K562 (cell line): ENCODE measurements around the gene U2AF1L4. TPM values are rescaled to one million over a fixed set of nuclear protein-coding genes. Genes with fewer than 3 reads are reported as not detected.
A peak's percentile ranks its signal among the peaks of the same experiment; 100 is the strongest.

ENCODE experiments used
- FOXK2 ChIP-seq, 2 experiments: fragments of 450-650 bp; IDR thresholded peaks in 1 of 2; conservative IDR thresholded peaks in 1 of 2; 2 replicates each; pipeline ENCODE4 v1.6.1; 2016; ENCODE audit warnings: low read depth in 2 of 2, mild to moderate bottlenecking in 1 of 2
- HCFC1 ChIP-seq: IDR thresholded peaks from 2 replicates; pipeline ENCODE4 v1.6.1; 2012; ENCODE audit warnings: low read depth, low read length, improper control_type of control experiment
- IRF2 ChIP-seq: sonication (generic); formaldehyde crosslinking; IDR thresholded peaks from 2 replicates; pipeline ENCODE4 v1.8.1; 2022; ENCODE audit warnings: mild to moderate bottlenecking, missing genetic modification reagents
- KLF6 ChIP-seq: fragments of 250-450 bp; sonication (Bioruptor Pico); IDR thresholded peaks from 2 replicates; pipeline ENCODE4 v1.4.0; 2020; ENCODE audit warnings: mild to moderate bottlenecking, moderate library complexity, borderline replicate concordance
- NFIC ChIP-seq: fragments of 450-650 bp; IDR thresholded peaks from 2 replicates; pipeline ENCODE4 v1.6.1; 2017; ENCODE audit warnings: mild to moderate bottlenecking, inconsistent platforms
- NFYB ChIP-seq: IDR thresholded peaks from 2 replicates; pipeline ENCODE4 v1.6.1; 2011; ENCODE audit warnings: mild to moderate bottlenecking, moderate library complexity; ENCODE audit not compliant: insufficient read length; ENCODE audit errors: extremely low read depth
- NR2C2 ChIP-seq, 2 experiments: fragments of 200-800 bp in 1 of 2; sonication (Bioruptor generic) in 1 of 2; sonication (generic) in 1 of 2; formaldehyde crosslinking in 1 of 2; IDR thresholded peaks; 2 replicates each; pipeline versions ENCODE4 v1.6.1 to v1.8.0; 2016 to 2022; ENCODE audit warnings: mild to moderate bottlenecking in 1 of 2, missing compliant biosample characterization in 1 of 2, missing genetic modification characterization in 1 of 2, missing genetic modification reagents in 1 of 2
- RNF2 ChIP-seq: sonication (generic); IDR thresholded peaks from 2 replicates; pipeline ENCODE4 v1.6.1; 2016
- SP2 ChIP-seq: IDR thresholded peaks from 2 replicates; pipeline ENCODE4 v1.6.1; 2011; ENCODE audit warnings: mild to moderate bottlenecking, low read depth, low read length, moderate library complexity; ENCODE audit not compliant: poor library complexity, severe bottlenecking; ENCODE audit errors: extremely low read depth
- TBP ChIP-seq: optimal IDR thresholded peaks from 2 replicates; pipeline ENCODE3; 2011; ENCODE audit warnings: low read depth, low read length, improper control_type of control experiment
- ZFX ChIP-seq: sonication (generic); formaldehyde crosslinking; IDR thresholded peaks from 2 replicates; pipeline ENCODE4 v1.8.0; 2022; ENCODE audit warnings: mild to moderate bottlenecking, missing genetic modification reagents, moderate library complexity
- polyA plus RNA-seq, 8 experiments: library from polyadenylated mRNA; depleted of rRNA in 4 of 8; stranded (reverse) in 5 of 8; unstranded in 3 of 8; fragments of >200 nt; fragmentation: Nextera tagmentation in 2 of 8; fragmentation: Illumina TruSeq in 1 of 8; extraction: Ambion mirVana in 2 of 8; extraction: Trizol in 1 of 8; gene quantifications; 2 replicates each; pipeline versions ENCODE4 v1.2.1 to v1.2.3, GENCODE V29; 2011 to 2014; ENCODE audit warnings: inconsistent platforms in 1 of 8, missing spikeins in 1 of 8
- total RNA-seq, 7 experiments: library from RNA; depleted of rRNA in 6 of 7; stranded (reverse); fragments of >200 nt in 6 of 7; fragmentation: Illumina TruSeq in 2 of 7; extraction: Trizol in 2 of 7; gene quantifications; 2 replicates each; pipeline versions ENCODE4 v1.2.1 to v1.2.3, GENCODE V29; 2011 to 2021; ENCODE audit warnings: low replicate concordance in 1 of 7
- TF ChIP-seq, protein P1 (sequence below), 2 experiments: IDR thresholded peaks in 1 of 2; conservative IDR thresholded peaks in 1 of 2; 2 replicates each; pipeline ENCODE4 v1.6.1; 2016; ENCODE audit warnings: low read depth in 2 of 2, mild to moderate bottlenecking in 1 of 2, missing compliant biosample characterization in 1 of 2, missing genetic modification characterization in 1 of 2, moderate library complexity in 1 of 2
- TF ChIP-seq, protein P2 (sequence below): fragments of 250-450 bp; sonication (Bioruptor Pico); IDR thresholded peaks from 2 replicates; pipeline ENCODE4 v1.5.0; 2021
- TF ChIP-seq, protein P3 (sequence below): fragments of 250-450 bp; sonication (Bioruptor Pico); IDR thresholded peaks from 2 replicates; pipeline ENCODE4 v1.8.0; 2022; ENCODE audit warnings: moderate library complexity, mild to moderate bottlenecking, inconsistent platforms
- TF ChIP-seq, protein P4 (sequence below): fragments of 450-650 bp; formaldehyde crosslinking; IDR thresholded peaks from 2 replicates; pipeline ENCODE4 v1.4.0; 2020; ENCODE audit warnings: mild to moderate bottlenecking, mixed read lengths
- TF ChIP-seq, protein P5 (sequence below): fragments of 250-450 bp; sonication (Bioruptor Pico); IDR thresholded peaks from 2 replicates; pipeline ENCODE4 v1.5.0; 2021; ENCODE audit warnings: mild to moderate bottlenecking, moderate library complexity

Gene U2AF1L4
- total and polyA plus RNA-seq, 9 of the 15 experiments (the other 6 are each of a cell fraction or from before 2014, with no cell fraction given), result 8.4 to 19.5 (median 12.6) TPM

DNA sequence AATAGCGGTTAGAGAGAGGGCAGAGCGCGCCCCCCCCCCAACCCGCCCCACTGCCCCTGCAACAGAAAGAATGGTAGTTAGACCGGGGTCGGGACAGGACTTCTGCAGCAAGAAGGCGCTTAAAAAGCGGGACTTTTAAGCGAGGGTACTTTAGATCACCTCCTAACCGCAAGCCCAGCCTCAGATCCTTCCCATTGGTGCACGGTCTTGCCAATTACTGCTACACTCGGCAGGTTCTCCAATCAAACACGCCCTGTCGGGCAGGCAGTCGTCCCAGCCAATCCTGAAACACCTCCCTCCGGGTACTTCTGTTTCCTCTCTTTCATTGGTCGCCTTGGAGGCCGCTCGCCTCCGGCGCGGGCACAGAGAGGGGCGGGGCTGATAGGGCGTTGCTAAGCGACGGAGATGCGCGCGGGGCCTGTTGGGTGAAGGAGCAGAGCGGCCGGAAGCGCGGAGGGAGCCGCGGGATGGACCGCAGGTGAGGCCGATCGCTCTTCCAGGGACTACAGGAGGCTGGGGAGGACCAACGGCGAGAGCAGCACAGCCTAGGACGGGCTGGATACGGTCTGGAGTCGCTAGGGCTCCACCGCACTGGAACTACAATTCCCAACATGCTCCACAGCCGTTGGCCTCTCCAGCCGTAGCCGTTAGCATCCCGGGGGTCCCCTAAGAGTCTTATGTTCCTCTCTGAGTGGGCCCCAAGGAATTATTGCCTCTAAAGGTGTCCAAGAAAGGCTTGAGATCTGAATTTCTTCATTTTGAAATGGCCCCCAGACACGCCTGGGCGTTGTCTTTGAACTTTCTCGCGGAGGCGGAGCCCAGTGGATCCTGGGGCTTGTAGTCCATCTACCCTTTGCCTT, 12.8 kb upstream of the U2AF1L4 start, which contains the start of gene PROSER3 (continued):
- TF ChIP-seq, protein P1, sequence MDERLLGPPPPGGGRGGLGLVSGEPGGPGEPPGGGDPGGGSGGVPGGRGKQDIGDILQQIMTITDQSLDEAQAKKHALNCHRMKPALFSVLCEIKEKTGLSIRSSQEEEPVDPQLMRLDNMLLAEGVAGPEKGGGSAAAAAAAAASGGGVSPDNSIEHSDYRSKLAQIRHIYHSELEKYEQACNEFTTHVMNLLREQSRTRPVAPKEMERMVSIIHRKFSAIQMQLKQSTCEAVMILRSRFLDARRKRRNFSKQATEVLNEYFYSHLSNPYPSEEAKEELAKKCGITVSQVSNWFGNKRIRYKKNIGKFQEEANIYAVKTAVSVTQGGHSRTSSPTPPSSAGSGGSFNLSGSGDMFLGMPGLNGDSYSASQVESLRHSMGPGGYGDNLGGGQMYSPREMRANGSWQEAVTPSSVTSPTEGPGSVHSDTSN (CRISPR knock-in tag; IDR thresholded peaks at IDR 0.05; ENCODE audit: low read depth), result peak; percentile 72
- TF ChIP-seq, protein P1 (tag; conservative IDR thresholded peaks at IDR 0.05; ENCODE audit: low read depth), result peak; percentile 99
- TF ChIP-seq KLF6 (CRISPR knock-in tag) (peak; percentile 85; the same call in 1 of the 2 replicates), HCFC1 (peak; percentile 88), RNF2 (0 out of 2 replicates have a peak, but pooled peaks have one; percentile 26), NR2C2 (CRISPR knock-in tag; IDR thresholded peaks at IDR 0.05) (peak; percentile 66; the same call in 1 of the 2 replicates), NR2C2 (tag; IDR thresholded peaks at IDR 0.05) (peak; percentile 97), NFYB (peak; percentile 100), TBP (peak; percentile 68), NFIC (no peak), IRF2 (CRISPR knock-in tag) (no peak), SP2 (peak; percentile 96), FOXK2 (conservative IDR thresholded peaks at IDR 0.05 in 1 of 2, IDR thresholded peaks at IDR 0.05 in 1 of 2; ENCODE audit: low read depth in 2 of 2) (0 out of 4 replicates have a peak, but pooled peaks of 1 of the 2 experiments have one; percentile 38), ZFX (CRISPR knock-in tag) (peak; percentile 73)
- TF ChIP-seq, protein P2, sequence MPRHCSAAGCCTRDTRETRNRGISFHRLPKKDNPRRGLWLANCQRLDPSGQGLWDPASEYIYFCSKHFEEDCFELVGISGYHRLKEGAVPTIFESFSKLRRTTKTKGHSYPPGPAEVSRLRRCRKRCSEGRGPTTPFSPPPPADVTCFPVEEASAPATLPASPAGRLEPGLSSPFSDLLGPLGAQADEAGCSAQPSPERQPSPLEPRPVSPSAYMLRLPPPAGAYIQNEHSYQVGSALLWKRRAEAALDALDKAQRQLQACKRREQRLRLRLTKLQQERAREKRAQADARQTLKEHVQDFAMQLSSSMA (CRISPR knock-in tag), result peak; percentile 90
- TF ChIP-seq, protein P3, sequence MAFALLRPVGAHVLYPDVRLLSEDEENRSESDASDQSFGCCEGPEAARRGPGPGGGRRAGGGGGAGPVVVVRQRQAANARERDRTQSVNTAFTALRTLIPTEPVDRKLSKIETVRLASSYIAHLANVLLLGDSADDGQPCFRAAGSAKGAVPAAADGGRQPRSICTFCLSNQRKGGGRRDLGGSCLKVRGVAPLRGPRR, result no peak
- TF ChIP-seq, protein P4, sequence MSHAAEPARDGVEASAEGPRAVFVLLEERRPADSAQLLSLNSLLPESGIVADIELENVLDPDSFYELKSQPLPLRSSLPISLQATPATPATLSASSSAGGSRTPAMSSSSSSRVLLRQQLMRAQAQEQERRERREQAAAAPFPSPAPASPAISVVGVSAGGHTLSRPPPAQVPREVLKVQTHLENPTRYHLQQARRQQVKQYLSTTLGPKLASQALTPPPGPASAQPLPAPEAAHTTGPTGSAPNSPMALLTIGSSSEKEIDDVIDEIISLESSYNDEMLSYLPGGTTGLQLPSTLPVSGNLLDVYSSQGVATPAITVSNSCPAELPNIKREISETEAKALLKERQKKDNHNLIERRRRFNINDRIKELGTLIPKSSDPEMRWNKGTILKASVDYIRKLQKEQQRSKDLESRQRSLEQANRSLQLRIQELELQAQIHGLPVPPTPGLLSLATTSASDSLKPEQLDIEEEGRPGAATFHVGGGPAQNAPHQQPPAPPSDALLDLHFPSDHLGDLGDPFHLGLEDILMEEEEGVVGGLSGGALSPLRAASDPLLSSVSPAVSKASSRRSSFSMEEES (CRISPR knock-in tag), result no peak
- TF ChIP-seq, protein P5, sequence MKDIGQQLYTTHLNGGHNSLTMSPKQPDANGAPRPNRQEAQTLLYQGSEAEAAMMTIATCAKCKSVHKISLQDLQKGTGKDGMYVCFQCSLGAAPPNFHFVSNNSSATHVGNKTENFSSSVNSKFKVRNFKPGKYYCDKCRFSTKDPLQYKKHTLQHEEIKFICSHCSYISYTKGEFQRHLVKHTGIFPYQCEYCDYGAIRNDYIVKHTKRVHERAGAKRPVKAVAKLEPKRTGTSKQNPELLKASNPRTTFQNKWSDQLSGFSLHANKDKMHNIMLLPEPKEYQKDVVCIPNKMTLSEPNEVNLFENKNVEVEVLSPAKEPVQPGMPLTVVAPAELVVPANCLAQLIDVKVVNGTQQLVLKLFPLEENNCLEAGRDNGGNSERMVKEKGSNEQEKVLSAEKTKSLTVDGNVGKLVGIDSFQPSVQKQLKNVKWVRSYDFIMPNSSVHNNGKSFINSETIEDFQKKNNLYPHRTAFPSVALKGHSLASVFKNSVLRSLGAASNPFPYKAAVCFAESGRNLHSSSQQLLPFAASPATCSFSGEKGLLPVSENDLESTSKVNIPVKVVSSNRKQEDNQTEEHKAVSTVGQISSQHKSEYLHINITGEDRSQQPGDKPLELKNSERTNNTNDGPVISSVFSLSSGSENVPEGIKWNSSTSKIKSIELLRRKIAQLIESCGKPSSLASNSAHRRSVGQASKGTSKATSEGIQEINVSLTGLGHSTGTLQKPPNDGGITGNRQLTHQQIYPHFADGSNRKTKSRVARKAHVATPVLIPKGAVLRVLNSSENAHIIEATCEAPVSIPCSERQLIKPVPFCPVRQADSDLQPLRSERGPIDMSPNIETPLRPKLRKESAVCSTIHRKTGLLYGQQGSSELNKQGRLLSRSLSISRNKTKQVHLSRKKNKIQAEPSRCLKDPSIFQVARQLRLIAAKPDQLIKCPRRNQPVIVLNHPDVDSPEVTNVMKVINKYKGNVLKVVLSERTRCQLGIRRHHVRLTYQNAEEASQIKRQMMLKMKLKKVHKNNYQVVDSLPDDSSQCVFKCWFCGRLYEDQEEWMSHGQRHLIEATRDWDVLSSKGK (CRISPR knock-in tag), result no peak
